Ascending aorta (tissue), 2 donors: Measurements from ENCODE around the gene FARS2. TPM values are rescaled to one million over a fixed set of nuclear protein-coding genes. Genes with fewer than 3 reads are reported as not detected.

ENCODE experiments used
- DNase-seq, 2 donors: peaks; one replicate each; pipeline ENCODE4 v3.0.0-alpha.2; 2019; ENCODE audit warnings: low spot score in 2 of 2
- H3K27ac ChIP-seq, 2 donors: fragments of 200-600 bp; sonication (generic); one replicate each; pipeline ENCODE4 v1.5.1; 2016 to 2017; ENCODE audit warnings: mild to moderate bottlenecking in 1 of 2
- H3K27me3 ChIP-seq: fragments of 200-600 bp; sonication (generic); one replicate; pipeline ENCODE4 v1.5.1; 2017
- H3K36me3 ChIP-seq, 2 donors: fragments of 200-600 bp; sonication (generic); one replicate each; pipeline ENCODE4 v1.5.1; 2016
- H3K4me1 ChIP-seq, 2 donors: fragments of 200-600 bp; sonication (generic); one replicate each; pipeline ENCODE4 v1.5.1; 2016 to 2017; ENCODE audit warnings: mild to moderate bottlenecking in 1 of 2
- H3K4me3 ChIP-seq, 2 donors: fragments of 200-600 bp; sonication (generic); one replicate each; pipeline ENCODE4 v1.5.1; 2016 to 2017; ENCODE audit warnings: mild to moderate bottlenecking in 1 of 2
- H3K9me3 ChIP-seq, 2 donors: fragments of 200-600 bp; sonication (generic); one replicate each; pipeline ENCODE4 v1.5.1; 2016
- intact Hi-C: fragments of 100-400 bp; cut with DNase I; formaldehyde crosslinking; loops from one replicate; pipeline ENCODE4 v1.15.1; 2023
- total RNA-seq: library from RNA; depleted of rRNA; stranded (reverse); fragments of >200 nt; gene quantifications from one replicate; pipeline ENCODE4 v1.1.0, GENCODE V29; 2016
- TF ChIP-seq, protein P1 (sequence below), 3 experiments: fragments of 200-600 bp in 2 of 3; fragments of 450-650 bp in 1 of 3; sonication (generic) in 2 of 3; IDR thresholded peaks; one replicate each; pipeline ENCODE4 v1.5.1; 2016 to 2019; ENCODE audit warnings: antibody characterized with exemption in 3 of 3, mild to moderate bottlenecking in 1 of 3, moderate library complexity in 1 of 3

Gene FARS2
- total RNA-seq, 1 donor from 2014 or later: 17.6 TPM

DNA sequence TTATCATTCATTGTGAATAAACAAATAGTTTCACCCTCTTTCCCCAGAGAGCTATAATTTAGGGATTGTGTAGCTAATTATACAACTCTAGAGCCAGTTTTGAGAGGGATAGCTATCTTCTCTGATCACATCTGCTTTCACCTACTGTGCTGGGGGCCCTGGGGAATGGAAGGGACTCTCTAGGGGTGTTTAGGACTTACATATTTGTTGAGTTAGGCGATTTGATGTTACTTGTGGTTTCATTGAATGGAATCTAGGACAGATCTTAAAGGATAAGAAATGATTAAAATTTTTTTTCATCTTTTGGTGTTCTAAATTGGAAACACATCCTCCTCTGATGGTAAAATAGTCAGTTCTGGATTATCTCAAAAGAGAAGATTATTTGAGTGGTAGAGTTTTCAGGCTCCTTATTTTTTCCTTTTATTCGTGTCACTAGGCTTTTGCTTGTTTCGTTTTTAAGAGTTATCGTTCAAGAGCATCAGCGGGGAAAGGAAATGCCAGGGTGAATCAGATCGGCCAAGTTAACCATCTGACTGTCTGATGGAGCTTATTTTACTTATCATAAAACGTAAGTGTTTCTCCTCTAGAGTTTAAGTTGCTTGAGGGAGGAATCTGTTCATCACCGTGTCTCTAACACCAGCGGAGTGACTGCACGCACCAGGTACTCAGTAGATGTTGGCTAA lies 236.7 kb downstream of the FARS2 start:
- Histone ChIP-seq H3K36me3 (no peaks in the 10 kb centered on the region), H3K4me3 (no peak overlapping the region), H3K27ac (no peak overlapping the region), H3K27me3 (no peaks in the 10 kb centered on the region), H3K4me1 (peaks cover 0 to 2% of the 10 kb centered on the region in 2 donors), H3K9me3 (no peaks in the 10 kb centered on the region)
- intact Hi-C loops: no loop called here
- DNase-seq: no peak
- TF ChIP-seq, protein P1, sequence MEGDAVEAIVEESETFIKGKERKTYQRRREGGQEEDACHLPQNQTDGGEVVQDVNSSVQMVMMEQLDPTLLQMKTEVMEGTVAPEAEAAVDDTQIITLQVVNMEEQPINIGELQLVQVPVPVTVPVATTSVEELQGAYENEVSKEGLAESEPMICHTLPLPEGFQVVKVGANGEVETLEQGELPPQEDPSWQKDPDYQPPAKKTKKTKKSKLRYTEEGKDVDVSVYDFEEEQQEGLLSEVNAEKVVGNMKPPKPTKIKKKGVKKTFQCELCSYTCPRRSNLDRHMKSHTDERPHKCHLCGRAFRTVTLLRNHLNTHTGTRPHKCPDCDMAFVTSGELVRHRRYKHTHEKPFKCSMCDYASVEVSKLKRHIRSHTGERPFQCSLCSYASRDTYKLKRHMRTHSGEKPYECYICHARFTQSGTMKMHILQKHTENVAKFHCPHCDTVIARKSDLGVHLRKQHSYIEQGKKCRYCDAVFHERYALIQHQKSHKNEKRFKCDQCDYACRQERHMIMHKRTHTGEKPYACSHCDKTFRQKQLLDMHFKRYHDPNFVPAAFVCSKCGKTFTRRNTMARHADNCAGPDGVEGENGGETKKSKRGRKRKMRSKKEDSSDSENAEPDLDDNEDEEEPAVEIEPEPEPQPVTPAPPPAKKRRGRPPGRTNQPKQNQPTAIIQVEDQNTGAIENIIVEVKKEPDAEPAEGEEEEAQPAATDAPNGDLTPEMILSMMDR (IDR thresholded peaks at IDR 0.05): no peak

DNA sequence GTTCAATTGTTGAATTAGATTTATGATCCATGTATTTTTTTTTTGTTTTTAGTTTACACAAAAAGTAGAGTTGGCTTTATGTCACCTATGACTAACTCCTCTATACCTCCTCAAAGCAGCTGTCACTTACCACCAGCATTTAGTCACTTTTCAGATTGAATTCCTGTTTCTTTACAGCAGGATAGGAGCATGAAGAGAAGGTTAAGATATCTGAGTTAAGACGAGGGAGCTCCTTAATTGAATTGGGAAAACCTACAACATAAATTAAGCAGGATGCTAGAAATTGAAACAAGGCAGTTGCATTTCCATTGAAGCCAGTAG lies 237.2 kb downstream of the FARS2 start:
- TF ChIP-seq, protein P1 (IDR thresholded peaks at IDR 0.05): no peak
- H3K36me3 ChIP-seq: no peaks in the 10 kb centered on the region
- peaks cover 0 to 2% of the 10 kb centered on the region in 2 donors for H3K4me1 ChIP-seq
- no peaks in the 10 kb centered on the region for H3K27me3 ChIP-seq
- no peak for DNase-seq
- H3K27ac ChIP-seq: no peak overlapping the region
- no peaks in the 10 kb centered on the region for H3K9me3 ChIP-seq
- no peak overlapping the region for H3K4me3 ChIP-seq
- intact Hi-C loops: no loop called here

DNA sequence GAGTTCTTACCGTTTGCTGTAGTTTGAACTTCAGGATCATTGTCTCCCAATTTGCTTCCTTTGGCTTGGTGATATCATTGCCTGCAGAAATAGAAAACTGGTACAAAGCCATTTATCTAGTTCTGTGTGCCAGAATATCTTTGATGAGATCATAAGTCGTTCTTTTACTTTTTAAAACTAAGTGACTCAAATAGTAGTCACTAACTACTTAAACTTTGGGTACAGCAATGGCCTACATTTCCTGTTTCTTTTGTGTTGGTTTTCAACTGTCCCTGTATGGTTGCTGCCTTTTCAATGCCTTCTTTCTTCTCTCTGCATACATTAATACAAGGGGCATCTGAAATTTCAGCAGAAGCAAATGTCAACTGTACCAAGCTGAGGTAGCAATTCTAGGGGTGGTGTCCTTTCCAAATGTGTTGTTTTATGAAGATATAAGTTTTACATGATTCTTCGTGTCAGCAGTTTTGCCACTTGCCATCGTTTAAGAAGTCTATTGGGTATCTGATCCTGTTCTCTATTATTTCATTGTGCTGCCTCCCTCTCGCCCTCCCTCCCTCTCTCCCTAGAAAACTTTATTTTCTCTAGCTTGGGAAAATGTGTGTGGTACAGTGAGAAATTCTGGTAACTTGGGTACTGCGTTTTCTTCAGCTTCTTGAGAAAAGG lies 238.5 kb downstream of the FARS2 start:
- Histone ChIP-seq H3K36me3 (no peaks in the 10 kb centered on the region), H3K9me3 (no peaks in the 10 kb centered on the region), H3K27me3 (no peaks in the 10 kb centered on the region), H3K4me3 (no peak overlapping the region), H3K4me1 (peaks cover 0 to 2% of the 10 kb centered on the region in 2 donors), H3K27ac (peak overlapping the region in 1 of 2 donors; percentile 47)
- TF ChIP-seq, protein P1 (IDR thresholded peaks at IDR 0.05): no peak
- DNase-seq: no peak
- intact Hi-C loops: no loop called here

GRCh38 chr6:5501837-5502236 lies 240.5 kb downstream of the FARS2 start:
- TF ChIP-seq, protein P1 (IDR thresholded peaks at IDR 0.05): no peak
- Histone ChIP-seq H3K4me3 (no peak overlapping the region), H3K27ac (no peak overlapping the region), H3K36me3 (no peaks in the 10 kb centered on the region), H3K27me3 (no peaks in the 10 kb centered on the region), H3K4me1 (peaks cover 0 to 2% of the 10 kb centered on the region in 2 donors), H3K9me3 (no peaks in the 10 kb centered on the region)
- no peak for DNase-seq
- intact Hi-C loops: no loop called here

- no peaks in the 10 kb centered on the region for H3K36me3 ChIP-seq
- no peak overlapping the region for H3K27ac ChIP-seq
- no peak overlapping the region for H3K4me3 ChIP-seq
- H3K4me1 ChIP-seq: peaks cover 0 to 2% of the 10 kb centered on the region in 2 donors
- intact Hi-C loops: no loop called here
- no peak for DNase-seq
- H3K9me3 ChIP-seq: no peaks in the 10 kb centered on the region
- H3K27me3 ChIP-seq: no peaks in the 10 kb centered on the region
- TF ChIP-seq, protein P1 (IDR thresholded peaks at IDR 0.05): no peak
These were observed 242.8 kb downstream of the FARS2 start for GRCh38 chr6:5504078-5504477.
